Breast epithelium (tissue), 3 donors: ENCODE data around the gene SAXO2.

Source experiments
- CTCF ChIP-seq, 3 donors: fragments of 450-650 bp; IDR thresholded peaks; one replicate each; pipeline ENCODE4 v1.5.1; 2016 to 2017; ENCODE audit warnings: antibody characterized with exemption in 3 of 3, mild to moderate bottlenecking in 3 of 3, moderate library complexity in 3 of 3
- POLR2A ChIP-seq: fragments of 450-650 bp; IDR thresholded peaks from one replicate; pipeline ENCODE4 v1.6.1; 2016; ENCODE audit warnings: antibody characterized with exemption, mild to moderate bottlenecking, moderate library complexity
- POLR2AphosphoS5 ChIP-seq, 3 donors: sonication (generic); formaldehyde crosslinking; IDR thresholded peaks; one replicate each; pipeline ENCODE4 v1.6.1; 2017; ENCODE audit warnings: antibody characterized with exemption in 3 of 3

GRCh38 chr15:82231233-82231632 lies 31.4 kb upstream of the SAXO2 start:
- TF ChIP-seq POLR2A (no peak), CTCF (IDR thresholded peaks at IDR 0.05) (no peak), POLR2AphosphoS5 (IDR thresholded peaks at IDR 0.05) (no peak)
